Cardiac septum (tissue), 1 donor: ENCODE results near the gene SCRG1. TPM values are rescaled to one million over a fixed set of nuclear protein-coding genes. Genes with fewer than 3 reads are reported as not detected.

ENCODE experiments used
- DNase-seq: peaks from one replicate; pipeline ENCODE4 v3.0.0-alpha.2; 2020; ENCODE audit warnings: low spot score
- intact Hi-C: fragments of 100-400 bp; cut with DNase I; formaldehyde crosslinking; loops from one replicate; pipeline ENCODE4 v1.14.0; 2022
- long read RNA-seq: library from polyadenylated mRNA; unstranded; transcript quantifications from one replicate; pipeline ENCODE4 v2.0.0, GENCODE V29; 2021
- total RNA-seq: library from RNA; stranded (reverse); fragmentation: NEBNext Ultra II Directional; extraction: Animal tissue kit (Norgen Biotek cat#: 25700); gene quantifications from one replicate; pipeline ENCODE4 v1.2.1, GENCODE V29; 2021
- donor health status: DM: no; HTN: no; CAD: no.

SCRG1 gene
- 1.1 TPM for total RNA-seq
- long read RNA-seq, full-length matches to known transcripts, result 2 of 2 reads
- long read RNA-seq, partial matches to known transcripts, result 0 of 2 reads
- long read RNA-seq, other reads (novel, unspliced or antisense), result 0 of 2 reads

- intact Hi-C loops, result no loop called here
- DNase-seq, result no peak
Observed at GRCh38 chr4:173398779-173399415, at the start of gene SCRG1. Gene SCRG1 (minus strand): TSS chr4:173399116. CDS start chr4:173391414, 7,702 bp downstream.

- no peak for DNase-seq
- intact Hi-C loops, result loop anchor here (2.0 kb wide), 1 partner anchor 39 kb away; no protein-coding TSS in a partner anchor
Observed at GRCh38 chr4:173448103-173448502, 49.2 kb upstream of the SCRG1 start.

- no peak for DNase-seq
- intact Hi-C loops, result no loop called here
Observed at GRCh38 chr4:173446416-173446815, 47.5 kb upstream of the SCRG1 start.

- intact Hi-C loops, result no loop called here
Observed at GRCh38 chr4:173443121-173443520, 44.2 kb upstream of the SCRG1 start.

GRCh38 chr4:173442223-173442932 is 43.5 kb upstream of the SCRG1 start:
- intact Hi-C loops, result no loop called here
- DNase-seq, result no peak

More at GRCh38 chr4:173443121-173443520, 44.2 kb upstream of the SCRG1 start:
- DNase-seq, result no peak

GRCh38 chr4:173440888-173441287 is 42.0 kb upstream of the SCRG1 start:
- intact Hi-C loops, result no loop called here
- DNase-seq, result no peak

GRCh38 chr4:173436771-173437265 is 37.9 kb upstream of the SCRG1 start:
- intact Hi-C loops, result no loop called here
- DNase-seq, result no peak

- DNase-seq, result no peak
- intact Hi-C loops, result no loop called here
Observed at GRCh38 chr4:173436149-173436579, 37.2 kb upstream of the SCRG1 start.

GRCh38 chr4:173434231-173434630 is 35.3 kb upstream of the SCRG1 start:
- intact Hi-C loops, result no loop called here
- DNase-seq, result no peak

- intact Hi-C loops, result no loop called here
- no peak for DNase-seq
Observed at GRCh38 chr4:173433447-173433846, 34.5 kb upstream of the SCRG1 start.

GRCh38 chr4:173432430-173432829 is 33.5 kb upstream of the SCRG1 start:
- DNase-seq, result no peak
- intact Hi-C loops, result no loop called here

- intact Hi-C loops, result loop anchor here (10.0 kb wide), 1 partner anchor 729 kb away; no protein-coding TSS in a partner anchor
- DNase-seq, result no peak
Observed at GRCh38 chr4:173426064-173426463, 27.1 kb upstream of the SCRG1 start.

- no peak for DNase-seq
- intact Hi-C loops, result loop anchor here (10.0 kb wide), 1 partner anchor 730 kb away; no protein-coding TSS in a partner anchor
Observed at GRCh38 chr4:173424899-173425805, 26.2 kb upstream of the SCRG1 start.

- intact Hi-C loops, result loop anchor here (1.0 to 10.0 kb wide), 2 partner anchors 74 to 734 kb away; no protein-coding TSS in a partner anchor
- no peak for DNase-seq
Observed at GRCh38 chr4:173420801-173421200, 21.9 kb upstream of the SCRG1 start.

- intact Hi-C loops, result loop anchor here (1.0 to 10.0 kb wide), 2 partner anchors 74 to 734 kb away; no protein-coding TSS in a partner anchor
- DNase-seq, result no peak
Observed at GRCh38 chr4:173420324-173420752, 21.4 kb upstream of the SCRG1 start.

- DNase-seq, result no peak
- intact Hi-C loops, result loop anchor here (1.0 kb wide), 1 partner anchor 99 kb away; no protein-coding TSS in a partner anchor
Observed at GRCh38 chr4:173418639-173419038, 19.7 kb upstream of the SCRG1 start.

GRCh38 chr4:173417833-173418232 is 18.9 kb upstream of the SCRG1 start:
- intact Hi-C loops, result loop anchor here (1.0 kb wide), 1 partner anchor 99 kb away; no protein-coding TSS in a partner anchor
- DNase-seq, result no peak

- intact Hi-C loops, result no loop called here
- peak; percentile 84 for DNase-seq
Observed at GRCh38 chr4:173415885-173416653, 17.2 kb upstream of the SCRG1 start.
